HG03139 (cell line): ENCODE results near the gene KRTCAP3.

Source experiments
- ATAC-seq: cut with Tn5 transposase; IDR thresholded peaks from one replicate; pipeline ENCODE4 v1.9.1; 2021; ENCODE audit not compliant: unreplicated experiment

Gene KRTCAP3

DNA sequence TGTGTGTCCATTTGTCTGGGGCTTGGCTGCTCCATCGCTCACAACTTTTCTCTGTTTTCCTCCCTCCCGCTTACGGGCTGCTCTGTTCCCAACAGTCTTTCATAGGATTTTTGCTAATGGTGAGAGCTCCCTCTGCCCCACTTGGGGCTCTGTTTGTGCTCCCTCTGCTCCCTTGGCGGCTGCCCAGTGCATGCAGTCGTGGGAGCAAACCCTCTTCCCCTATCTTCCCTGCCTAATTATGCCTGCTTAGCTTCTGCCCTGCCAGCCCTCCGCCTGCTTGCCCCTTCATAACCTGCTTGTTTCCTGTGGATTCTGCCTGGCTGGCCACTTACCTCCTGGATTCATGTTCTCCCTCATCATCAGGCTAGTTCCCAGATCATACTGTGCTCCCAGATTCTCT, 6.6 kb upstream of the KRTCAP3 start:
- ATAC-seq = no peak

DNA sequence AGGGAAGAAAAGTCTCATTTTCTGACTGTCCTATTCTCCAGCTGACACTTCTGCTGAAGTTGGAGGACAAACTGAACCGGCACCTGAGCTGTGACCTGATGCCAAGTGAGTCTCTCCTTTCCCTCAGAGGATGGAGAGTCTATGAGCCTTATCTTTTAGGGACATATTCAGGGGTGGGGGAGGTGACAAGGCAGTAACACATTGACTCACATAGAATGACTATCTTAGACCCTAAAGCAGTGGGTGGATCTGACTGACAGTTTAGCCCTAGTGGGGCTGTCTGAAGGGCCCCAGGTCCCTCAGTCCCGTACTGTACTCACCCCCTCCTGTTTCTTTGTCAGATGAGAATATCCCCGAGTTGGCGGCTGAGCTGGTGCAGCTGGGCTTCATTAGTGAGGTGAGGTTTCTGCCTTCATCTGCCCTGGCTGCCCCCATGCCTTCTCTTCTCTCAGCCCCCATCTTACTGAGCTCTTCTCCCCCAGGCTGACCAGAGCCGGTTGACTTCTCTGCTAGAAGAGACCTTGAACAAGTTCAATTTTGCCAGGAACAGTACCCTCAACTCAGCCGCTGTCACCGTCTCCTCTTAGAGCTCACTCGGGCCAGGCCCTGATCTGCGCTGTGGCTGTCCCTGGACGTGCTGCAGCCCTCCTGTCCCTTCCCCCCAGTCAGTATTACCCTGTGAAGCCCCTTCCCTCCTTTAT, 805 bp upstream of the KRTCAP3 start:
- ATAC-seq = no peak

DNA sequence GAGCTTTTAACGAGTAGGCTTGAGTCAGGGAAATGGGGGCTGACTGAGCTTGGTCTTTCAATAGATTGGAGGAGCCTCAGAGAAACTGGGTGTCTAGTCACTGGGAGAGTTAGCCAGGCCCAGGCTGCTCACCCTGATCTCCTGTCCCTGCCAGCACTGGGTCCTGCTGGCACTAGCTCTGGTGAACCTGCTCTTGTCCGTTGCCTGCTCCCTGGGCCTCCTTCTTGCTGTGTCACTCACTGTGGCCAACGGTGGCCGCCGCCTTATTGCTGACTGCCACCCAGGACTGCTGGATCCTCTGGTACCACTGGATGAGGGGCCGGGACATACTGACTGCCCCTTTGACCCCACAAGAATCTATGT, 720 bp downstream of the KRTCAP3 start:
- no peak for ATAC-seq

GRCh38 chr2:27445155-27445554, 3.0 kb downstream of the KRTCAP3 start:
- ATAC-seq = no peak

- no peak for ATAC-seq
These were observed 3.4 kb downstream of the KRTCAP3 start for GRCh38 chr2:27445615-27446014.

DNA sequence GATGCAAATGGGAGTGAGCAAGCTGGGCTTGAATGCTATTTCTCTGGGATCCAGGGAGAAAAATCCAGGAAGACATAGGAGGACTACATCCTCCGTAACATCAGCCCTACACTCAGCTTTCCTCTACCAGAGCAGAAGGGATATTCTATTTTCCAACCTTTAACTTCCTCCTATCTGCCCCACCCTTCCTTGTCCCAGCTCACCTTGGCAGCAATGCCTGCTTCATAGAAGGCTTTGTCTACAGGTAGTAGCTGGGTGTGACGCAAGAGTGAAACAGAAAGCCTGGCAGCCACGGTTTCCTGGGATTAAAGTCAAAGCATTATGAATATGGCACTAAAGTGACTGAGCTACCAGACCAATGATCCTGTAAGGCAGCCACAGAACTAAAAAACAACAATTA, 3.9 kb downstream of the KRTCAP3 start:
- no peak for ATAC-seq

GRCh38 chr2:27448381-27448780, 6.2 kb downstream of the KRTCAP3 start:
- ATAC-seq = no peak

DNA sequence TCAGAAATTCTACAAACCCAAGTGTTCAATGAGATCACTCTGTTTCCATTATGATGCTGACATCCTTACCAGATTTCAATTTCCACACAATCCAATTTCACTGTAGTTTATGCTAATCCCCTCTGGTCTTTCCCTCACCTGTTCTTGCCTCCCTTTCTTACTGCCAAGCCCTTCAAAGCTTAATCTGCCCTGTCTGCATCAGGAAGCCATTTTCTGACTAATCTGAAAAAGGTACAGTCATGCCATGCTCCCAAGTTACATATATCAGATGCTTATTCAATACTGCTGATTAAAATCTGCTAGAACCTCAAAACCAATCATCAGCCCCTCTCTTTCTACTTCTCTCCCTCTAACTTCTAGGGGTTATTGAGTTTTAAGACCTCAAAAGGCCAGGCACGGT, 8.9 kb downstream of the KRTCAP3 start:
- ATAC-seq = no peak

GRCh38 chr2:27453968-27454367, 11.8 kb downstream of the KRTCAP3 start:
- ATAC-seq = no peak

- ATAC-seq = no peak
These were observed 18.9 kb downstream of the KRTCAP3 start for GRCh38 chr2:27461118-27461517.

DNA sequence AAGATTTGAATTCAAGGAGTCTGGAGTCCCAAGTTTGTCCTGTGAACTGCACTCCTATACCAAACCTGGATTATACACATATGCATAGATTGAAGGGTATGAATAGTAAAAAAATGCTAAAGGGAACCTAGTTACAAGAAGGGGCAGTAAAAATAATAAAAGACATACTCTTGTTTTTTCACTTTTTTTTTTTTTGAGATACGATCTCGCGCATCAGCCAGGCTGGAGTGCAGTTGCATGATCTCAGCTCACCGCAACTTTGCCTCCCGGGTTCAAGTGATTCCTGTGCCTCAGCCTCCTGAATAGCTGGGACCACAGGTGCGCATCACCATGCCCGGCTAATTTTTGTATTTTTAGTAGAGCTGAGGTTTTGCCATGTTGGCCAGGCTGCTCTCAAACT, 22.3 kb downstream of the KRTCAP3 start:
- ATAC-seq = no peak

DNA sequence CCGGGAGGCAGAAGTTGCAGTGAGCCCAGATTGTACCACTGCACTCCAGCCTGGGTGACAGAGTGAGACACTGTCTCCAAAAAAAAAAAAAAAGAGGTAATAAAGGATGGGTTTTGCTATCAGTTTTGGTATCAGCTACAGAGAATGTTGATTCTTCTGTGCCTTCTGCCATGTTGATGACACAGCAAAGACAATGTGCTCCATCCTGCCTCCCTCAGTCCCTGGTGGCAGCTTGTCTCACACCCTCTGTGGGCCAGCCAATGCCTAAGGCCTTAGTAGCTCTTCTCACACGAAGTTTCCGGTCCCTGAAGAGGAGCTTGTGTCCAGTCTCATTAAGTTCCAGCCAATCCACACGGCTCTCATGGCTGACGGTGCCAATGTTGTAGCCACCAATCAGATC, 29.8 kb downstream of the KRTCAP3 start:
- ATAC-seq = no peak

DNA sequence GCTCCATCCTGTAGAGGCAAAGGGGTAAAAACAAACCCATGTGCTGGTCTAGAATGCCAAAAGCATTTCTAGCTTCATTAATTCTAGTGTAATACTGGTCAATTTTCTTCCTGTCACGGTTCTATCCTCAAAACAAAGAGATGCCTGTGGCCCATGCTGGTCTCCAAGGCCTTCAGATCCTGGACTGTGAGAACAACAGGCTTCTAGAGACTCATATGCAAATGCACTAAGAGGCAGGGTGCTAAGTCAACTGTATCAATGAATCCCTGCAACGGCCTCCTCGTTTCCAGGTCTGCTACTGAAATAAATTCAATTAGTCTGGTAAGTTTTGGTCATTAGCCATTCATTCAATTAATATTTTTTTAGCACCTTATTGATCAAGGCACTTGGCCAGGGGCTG, 43.3 kb downstream of the KRTCAP3 start:
- ATAC-seq = no peak

DNA sequence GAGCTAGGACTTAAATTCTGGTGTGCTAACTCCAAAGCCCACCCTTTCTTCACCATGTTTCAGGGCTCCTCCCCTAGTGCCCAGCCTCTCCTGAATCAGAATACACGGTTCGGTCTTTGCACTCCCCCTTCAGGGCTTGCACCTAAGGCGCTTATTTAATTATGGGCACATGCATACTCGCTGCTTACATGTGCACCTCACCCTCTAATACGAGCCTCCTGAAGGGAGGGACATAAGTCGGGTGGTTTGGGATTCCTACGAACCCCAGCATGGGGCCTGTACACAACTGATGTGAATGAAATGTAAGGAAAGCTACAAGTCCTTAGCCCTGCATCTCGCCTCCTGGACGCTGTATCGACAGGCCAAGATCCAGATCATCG, 46.9 kb downstream of the KRTCAP3 start:
- peak; percentile 3 for ATAC-seq

- ATAC-seq = peak; percentile 94
These were observed 47.6 kb downstream of the KRTCAP3 start, which contains the start of gene IFT172 for GRCh38 chr2:27489498-27490397. Gene IFT172 (minus strand): TSS chr2:27489743. CDS start chr2:27489653, 90 bp downstream.

GRCh38 chr2:27492557-27492956, 50.4 kb downstream of the KRTCAP3 start:
- no peak for ATAC-seq

- ATAC-seq = no peak
These were observed 51.7 kb downstream of the KRTCAP3 start for GRCh38 chr2:27493948-27494283.
